Measurements from ENCODE around the gene LRRC42.

DNA sequence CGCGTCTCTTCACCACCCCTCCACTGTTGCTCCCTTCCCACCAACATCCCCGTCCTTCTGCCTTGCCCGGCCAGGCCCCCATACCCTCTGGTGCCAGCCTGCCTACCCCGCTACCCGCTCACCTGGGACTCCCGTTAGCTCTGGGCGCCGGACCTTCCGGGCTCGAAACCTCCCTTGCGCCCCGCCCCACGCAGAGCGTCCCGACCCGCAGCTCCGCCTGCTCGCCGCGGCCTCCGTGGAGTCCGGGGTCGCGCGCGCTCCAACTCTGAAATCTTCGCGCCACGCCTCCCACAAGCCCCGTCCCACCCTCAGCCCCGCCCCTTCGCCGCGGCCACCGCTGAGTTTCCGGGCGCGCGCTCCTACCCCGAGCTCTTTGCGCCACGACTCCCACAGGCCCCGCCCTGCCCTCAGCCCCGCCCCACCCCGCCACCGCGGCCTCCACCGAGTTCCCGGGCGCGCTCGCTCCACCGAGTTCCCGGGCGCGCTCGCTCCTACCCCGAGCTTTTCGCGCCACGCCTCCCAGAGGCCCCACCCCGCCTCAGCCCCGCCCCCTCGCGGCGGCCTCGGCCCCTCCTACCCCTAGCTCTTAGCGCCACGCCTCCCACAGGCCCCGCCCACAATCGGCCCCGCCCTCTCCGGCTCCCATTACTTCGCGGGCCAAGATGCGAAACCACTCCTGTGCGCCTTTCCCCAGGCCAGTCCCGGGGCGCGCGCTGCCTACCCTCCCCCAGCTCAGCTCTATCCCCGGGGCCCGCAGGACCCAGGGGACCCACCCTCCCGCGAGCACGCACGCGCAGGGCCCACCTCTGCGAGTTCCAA lies 508 bp upstream of the LRRC42 start, which contains the start of gene IFT25:
- TF ChIP-seq, protein P1, sequence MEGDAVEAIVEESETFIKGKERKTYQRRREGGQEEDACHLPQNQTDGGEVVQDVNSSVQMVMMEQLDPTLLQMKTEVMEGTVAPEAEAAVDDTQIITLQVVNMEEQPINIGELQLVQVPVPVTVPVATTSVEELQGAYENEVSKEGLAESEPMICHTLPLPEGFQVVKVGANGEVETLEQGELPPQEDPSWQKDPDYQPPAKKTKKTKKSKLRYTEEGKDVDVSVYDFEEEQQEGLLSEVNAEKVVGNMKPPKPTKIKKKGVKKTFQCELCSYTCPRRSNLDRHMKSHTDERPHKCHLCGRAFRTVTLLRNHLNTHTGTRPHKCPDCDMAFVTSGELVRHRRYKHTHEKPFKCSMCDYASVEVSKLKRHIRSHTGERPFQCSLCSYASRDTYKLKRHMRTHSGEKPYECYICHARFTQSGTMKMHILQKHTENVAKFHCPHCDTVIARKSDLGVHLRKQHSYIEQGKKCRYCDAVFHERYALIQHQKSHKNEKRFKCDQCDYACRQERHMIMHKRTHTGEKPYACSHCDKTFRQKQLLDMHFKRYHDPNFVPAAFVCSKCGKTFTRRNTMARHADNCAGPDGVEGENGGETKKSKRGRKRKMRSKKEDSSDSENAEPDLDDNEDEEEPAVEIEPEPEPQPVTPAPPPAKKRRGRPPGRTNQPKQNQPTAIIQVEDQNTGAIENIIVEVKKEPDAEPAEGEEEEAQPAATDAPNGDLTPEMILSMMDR (conservative IDR thresholded peaks at IDR 0.05 in 1 of 2, IDR thresholded peaks at IDR 0.05 in 1 of 2; ENCODE audit: extremely low read depth in 1 of 2, insufficient read depth in 1 of 2, low read depth in 1 of 2, low read length in 2 of 2): no peak
- no peak for TF ChIP-seq EZH2 (IDR thresholded peaks at IDR 0.05; ENCODE audit: borderline replicate concordance, low read length)

All from mammary epithelial cell (primary cell).